SK-N-SH (cell line): ENCODE results near the gene SPATC1L. TPM values are rescaled to one million over a fixed set of nuclear protein-coding genes. Genes with fewer than 3 reads are reported as not detected.

Experiments
- CTCF ChIA-PET: fragments of 300-600, 350-600 bp; formaldehyde crosslinking; extraction: SDS; loops from one replicate; lab custom pipeline; 2021; lab: Yijun Ruan, JAX
- POLR2A ChIA-PET: fragments of 350-600 bp; sonication (Branson Sonifier 250); formaldehyde crosslinking; extraction: SDS; loops from one replicate; lab custom pipeline; 2020; ENCODE audit warnings: antibody characterized with exemption, inconsistent platforms; lab: Yijun Ruan, JAX
- DNase-seq: peaks from one replicate; pipeline ENCODE4 v3.0.0; 2012
- H2AFZ ChIP-seq: fragments of 200-600 bp; sonication (generic); 2 replicates; pipeline ENCODE4 v1.8.1; 2016; ENCODE audit warnings: antibody characterized with exemption, mild to moderate bottlenecking, low read depth
- H3F3A ChIP-seq: fragments of 200-600 bp; sonication (generic); replicated peaks from 2 replicates; pipeline ENCODE3; 2016; ENCODE audit warnings: antibody characterized with exemption, mild to moderate bottlenecking; ENCODE audit not compliant: insufficient read depth
- H3K27ac ChIP-seq, 2 experiments: fragments of 200-500 bp in 1 of 2; fragments of 200-600 bp in 1 of 2; sonication (Bioruptor generic) in 1 of 2; sonication (generic), shearing (Covaris generic) in 1 of 2; 2 replicates each; pipeline versions ENCODE4 v1.5.1 to v1.6.1; 2014 to 2016; ENCODE audit warnings: low read depth in 2 of 2, inconsistent platforms in 1 of 2, low read length in 1 of 2, mild to moderate bottlenecking in 1 of 2, mixed read lengths in 1 of 2
- H3K27me3 ChIP-seq: fragments of 200-600 bp; sonication (generic), shearing (Covaris generic); 2 replicates; pipeline ENCODE4 v1.6.1; 2016; ENCODE audit warnings: mixed run types; ENCODE audit not compliant: insufficient read depth
- H3K36me3 ChIP-seq, 2 experiments: fragments of 200-500 bp in 1 of 2; fragments of 200-600 bp in 1 of 2; sonication (Bioruptor generic) in 1 of 2; sonication (generic) in 1 of 2; replicated peaks in 1 of 2; 2 replicates each; pipeline versions ENCODE3 to v1.5.1; 2014 to 2016; ENCODE audit warnings: low read length in 1 of 2, mild to moderate bottlenecking in 1 of 2; ENCODE audit not compliant: insufficient read depth in 2 of 2, control insufficient read depth in 1 of 2
- H3K4me1 ChIP-seq, 2 experiments: fragments of 200-500 bp in 1 of 2; fragments of 200-600 bp in 1 of 2; sonication (Bioruptor generic) in 1 of 2; sonication (generic), shearing (Covaris generic) in 1 of 2; 2 replicates each; pipeline versions ENCODE4 v1.5.1 to v1.6.1; 2014 to 2016; ENCODE audit warnings: low read depth in 1 of 2, low read length in 1 of 2, mixed run types in 1 of 2; ENCODE audit not compliant: insufficient read depth in 2 of 2, control insufficient read depth in 1 of 2
- H3K4me2 ChIP-seq: fragments of 200-600 bp; sonication (generic), shearing (Covaris generic); 2 replicates; pipeline ENCODE4 v1.6.1; 2017; ENCODE audit warnings: mixed run types
- H3K4me3 ChIP-seq, 2 experiments: fragments of 200-500 bp in 1 of 2; fragments of 200-600 bp in 1 of 2; sonication (Bioruptor generic) in 1 of 2; sonication (generic), shearing (Covaris generic) in 1 of 2; 2 replicates each; pipeline versions ENCODE4 v1.5.1 to v1.8.1; 2014 to 2016; ENCODE audit warnings: low read depth in 2 of 2, inconsistent platforms in 1 of 2, low read length in 1 of 2, mild to moderate bottlenecking in 1 of 2, mixed read lengths in 1 of 2, moderate library complexity in 1 of 2
- H3K79me2 ChIP-seq: fragments of 200-600 bp; sonication (generic); 2 replicates; pipeline ENCODE4 v1.8.1; 2017; ENCODE audit warnings: mild to moderate bottlenecking; ENCODE audit not compliant: insufficient read depth
- H3K9ac ChIP-seq: fragments of 200-600 bp; sonication (generic); 2 replicates; pipeline ENCODE4 v1.6.1; 2017; ENCODE audit warnings: mixed run types
- H3K9me2 ChIP-seq: fragments of 200-600 bp; sonication (generic); 2 replicates; pipeline ENCODE4 v1.6.1; 2017; ENCODE audit warnings: mixed run types
- H3K9me3 ChIP-seq: fragments of 200-600 bp; sonication (generic); 2 replicates; pipeline ENCODE4 v1.6.1; 2017; ENCODE audit warnings: mixed run types, mild to moderate bottlenecking, moderate library complexity
- H4K20me1 ChIP-seq: fragments of 200-600 bp; sonication (generic); 2 replicates; pipeline ENCODE4 v1.6.1; 2017; ENCODE audit warnings: mild to moderate bottlenecking, mixed run types; ENCODE audit not compliant: insufficient read depth
- CHD2 ChIP-seq: fragments of 150-350 bp; IDR thresholded peaks from 2 replicates; pipeline ENCODE4 v1.6.1; 2018; ENCODE audit warnings: low read length; ENCODE audit not compliant: partially characterized antibody
- EP300 ChIP-seq, 2 experiments: IDR thresholded peaks; 2 replicates each; pipeline versions ENCODE4 v1.4.0 to v1.6.1; 2012; ENCODE audit warnings: borderline replicate concordance in 1 of 2, low read depth in 1 of 2, low read length in 1 of 2
- EZH2phosphoT487 ChIP-seq: fragments of 200-600 bp; sonication (generic); IDR thresholded peaks from 2 replicates; pipeline ENCODE4 v1.6.1; 2017; ENCODE audit warnings: low read depth, mixed run types, mild to moderate bottlenecking, antibody characterized with exemption, moderate library complexity, borderline replicate concordance
- FOSL2 ChIP-seq: IDR thresholded peaks from 2 replicates; pipeline ENCODE4 v1.4.0; 2012; ENCODE audit warnings: low read depth, mild to moderate bottlenecking, moderate library complexity, borderline replicate concordance
- FOXM1 ChIP-seq: IDR thresholded peaks from 2 replicates; pipeline ENCODE4 v1.4.0; 2012; ENCODE audit warnings: low read depth, mild to moderate bottlenecking
- GATA2 ChIP-seq: sonication (generic); formaldehyde crosslinking; IDR thresholded peaks from 2 replicates; pipeline ENCODE4 v1.5.0; 2020; ENCODE audit warnings: mild to moderate bottlenecking, missing genetic modification reagents
- MAX ChIP-seq: IDR thresholded peaks from 2 replicates; pipeline ENCODE4 v1.4.0; 2012; ENCODE audit warnings: low read depth
- MXI1 ChIP-seq: IDR thresholded peaks from 2 replicates; pipeline ENCODE4 v1.6.1; 2012; ENCODE audit warnings: mild to moderate bottlenecking, low read depth, low read length, improper control_type of control experiment
- NFIC ChIP-seq: IDR thresholded peaks from 2 replicates; pipeline ENCODE4 v1.4.0; 2012; ENCODE audit warnings: borderline replicate concordance
- NRF1 ChIP-seq: IDR thresholded peaks from 2 replicates; pipeline ENCODE4 v1.6.1; 2012; ENCODE audit warnings: low read depth, mild to moderate bottlenecking, low read length
- PBX3 ChIP-seq: IDR thresholded peaks from 2 replicates; pipeline ENCODE4; 2012
- POLR2AphosphoS5 ChIP-seq: IDR thresholded peaks from 2 replicates; pipeline ENCODE4 v1.6.1; 2012; ENCODE audit warnings: low read depth, low read length
- RAD21 ChIP-seq: IDR thresholded peaks from 2 replicates; pipeline ENCODE4 v1.6.1; 2012; ENCODE audit warnings: mild to moderate bottlenecking, low read length
- RCOR1 ChIP-seq: fragments of 150-350 bp; IDR thresholded peaks from 2 replicates; pipeline ENCODE4 v1.6.1; 2017; ENCODE audit warnings: antibody characterized with exemption, low read length
- RFX5 ChIP-seq: IDR thresholded peaks from 2 replicates; pipeline ENCODE4 v1.6.1; 2012; ENCODE audit warnings: mild to moderate bottlenecking, improper control_type of control experiment, low read length
- RXRA ChIP-seq: IDR thresholded peaks from 2 replicates; pipeline ENCODE4 v1.4.0; 2012; ENCODE audit warnings: low read depth, mild to moderate bottlenecking, borderline replicate concordance
- SMC3 ChIP-seq: IDR thresholded peaks from 2 replicates; pipeline ENCODE4 v1.6.1; 2012; ENCODE audit warnings: low read depth, low read length, improper control_type of control experiment
- TAF1 ChIP-seq: IDR thresholded peaks from 2 replicates; pipeline ENCODE4 v1.6.1; 2012; ENCODE audit warnings: low read depth, mild to moderate bottlenecking, low read length, moderate library complexity, borderline replicate concordance
- TCF12 ChIP-seq: IDR thresholded peaks from 2 replicates; pipeline ENCODE4 v1.4.0; 2012
- USF2 ChIP-seq: fragments of 150-350 bp; IDR thresholded peaks from 2 replicates; pipeline ENCODE4 v1.6.1; 2017; ENCODE audit warnings: antibody characterized with exemption, low read length, low read depth, borderline replicate concordance
- YY1 ChIP-seq: IDR thresholded peaks from 2 replicates; pipeline ENCODE4 v1.4.0; 2012; ENCODE audit warnings: low read depth, mild to moderate bottlenecking
- WGBS: methylation state at CpG from one replicate; pipeline ENCODE4 v1.1.6; 2017; ENCODE audit warnings: low lambda C conversion rate; 5-methylcytosine and 5-hydroxymethylcytosine counted together
- polyA plus RNA-seq, 3 experiments: library from polyadenylated mRNA; depleted of rRNA; stranded (reverse); fragments of >200 nt; gene quantifications; 2 replicates each; pipeline ENCODE4 v1.2.3, GENCODE V29; 2012
- TF ChIP-seq, protein P1 (sequence below): fragments of 200-600 bp; sonication (generic); IDR thresholded peaks from 2 replicates; pipeline ENCODE4 v1.6.1; 2017; ENCODE audit warnings: antibody characterized with exemption, mild to moderate bottlenecking, moderate library complexity
- TF ChIP-seq, protein P2 (sequence below): IDR thresholded peaks from 2 replicates; pipeline ENCODE4 v1.4.0; 2012; ENCODE audit warnings: low read depth, borderline replicate concordance
- TF ChIP-seq, protein P3 (sequence below): IDR thresholded peaks from 2 replicates; pipeline ENCODE4 v1.6.1; 2012; ENCODE audit warnings: mild to moderate bottlenecking, low read depth, low read length, moderate library complexity

The SPATC1L gene
- polyA plus RNA-seq, 1 of the 3 experiments (the other 2 are of a cell fraction), result 8.3 TPM

- Histone ChIP-seq H3K9ac (peak within 1 kb of the TSS; percentile 81), H3K4me3 (peak within 1 kb of the TSS; percentile 91 to 96), H3K4me2 (peak within 1 kb of the TSS; percentile 93), H3K36me3 (peaks cover 16 to 20% of the 10 kb centered on the region in 2 experiments), H3K9me2 (no peaks in the 10 kb centered on the region), H3K79me2 (peaks cover 46% of the 10 kb centered on the region), H3F3A (peaks cover 8% of the 10 kb centered on the region), H3K27ac (peak within 1 kb of the TSS; percentile 59 to 76; a peak in 3 of 4 replicates), H3K4me1 (peaks cover 12 to 22% of the 10 kb centered on the region in 2 experiments; a peak in 3 of 4 replicates), H3K9me3 (no peaks in the 10 kb centered on the region), H4K20me1 (peaks cover 8% of the 10 kb centered on the region), H2AFZ (peak within 1 kb of the TSS; percentile 84), H3K27me3 (no peaks in the 10 kb centered on the region)
- CTCF ChIA-PET, result interaction anchor here (0.7 to 1.8 kb wide), 3 partner anchors 9 to 68 kb away, joined by 3 to 7 read pairs (median 4); no protein-coding TSS in a partner anchor
- POLR2A ChIA-PET, result interaction anchor here (0.6 kb wide), 2 partner anchors 97 to 404 kb away, joined by 3 read pairs; no protein-coding TSS in a partner anchor
- peak; percentile 34 for TF ChIP-seq CHD2
- no peak for TF ChIP-seq TCF12
- no peak for TF ChIP-seq EP300 (IDR thresholded peaks at IDR 0.05; ENCODE audit: borderline replicate concordance in 1 of 2, low read depth in 1 of 2, low read length in 1 of 2)
- TF ChIP-seq NRF1, result peak; percentile 77
- TF ChIP-seq GATA2 (CRISPR knock-in tag), result no peak
- TF ChIP-seq NFIC, result no peak
- TF ChIP-seq RFX5, result no peak
- TF ChIP-seq MXI1, result peak; percentile 88
- peak; percentile 46 for TF ChIP-seq POLR2AphosphoS5
- TF ChIP-seq USF2, result no peak
- no peak for TF ChIP-seq SMC3
- no peak for TF ChIP-seq YY1
- no peak for TF ChIP-seq FOXM1
- TF ChIP-seq FOSL2, result no peak
- no peak for TF ChIP-seq RAD21
- TF ChIP-seq, protein P1, sequence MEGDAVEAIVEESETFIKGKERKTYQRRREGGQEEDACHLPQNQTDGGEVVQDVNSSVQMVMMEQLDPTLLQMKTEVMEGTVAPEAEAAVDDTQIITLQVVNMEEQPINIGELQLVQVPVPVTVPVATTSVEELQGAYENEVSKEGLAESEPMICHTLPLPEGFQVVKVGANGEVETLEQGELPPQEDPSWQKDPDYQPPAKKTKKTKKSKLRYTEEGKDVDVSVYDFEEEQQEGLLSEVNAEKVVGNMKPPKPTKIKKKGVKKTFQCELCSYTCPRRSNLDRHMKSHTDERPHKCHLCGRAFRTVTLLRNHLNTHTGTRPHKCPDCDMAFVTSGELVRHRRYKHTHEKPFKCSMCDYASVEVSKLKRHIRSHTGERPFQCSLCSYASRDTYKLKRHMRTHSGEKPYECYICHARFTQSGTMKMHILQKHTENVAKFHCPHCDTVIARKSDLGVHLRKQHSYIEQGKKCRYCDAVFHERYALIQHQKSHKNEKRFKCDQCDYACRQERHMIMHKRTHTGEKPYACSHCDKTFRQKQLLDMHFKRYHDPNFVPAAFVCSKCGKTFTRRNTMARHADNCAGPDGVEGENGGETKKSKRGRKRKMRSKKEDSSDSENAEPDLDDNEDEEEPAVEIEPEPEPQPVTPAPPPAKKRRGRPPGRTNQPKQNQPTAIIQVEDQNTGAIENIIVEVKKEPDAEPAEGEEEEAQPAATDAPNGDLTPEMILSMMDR, result no peak
- TF ChIP-seq PBX3, result no peak
- TF ChIP-seq, protein P2, sequence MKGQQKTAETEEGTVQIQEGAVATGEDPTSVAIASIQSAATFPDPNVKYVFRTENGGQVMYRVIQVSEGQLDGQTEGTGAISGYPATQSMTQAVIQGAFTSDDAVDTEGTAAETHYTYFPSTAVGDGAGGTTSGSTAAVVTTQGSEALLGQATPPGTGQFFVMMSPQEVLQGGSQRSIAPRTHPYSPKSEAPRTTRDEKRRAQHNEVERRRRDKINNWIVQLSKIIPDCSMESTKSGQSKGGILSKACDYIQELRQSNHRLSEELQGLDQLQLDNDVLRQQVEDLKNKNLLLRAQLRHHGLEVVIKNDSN, result peak; percentile 30
- TF ChIP-seq RXRA, result no peak
- peak; percentile 63 for TF ChIP-seq MAX
- peak; percentile 26; the same call in 1 of the 2 replicates for TF ChIP-seq TAF1
- TF ChIP-seq EZH2phosphoT487, result no peak
- TF ChIP-seq RCOR1, result 0 out of 2 replicates have a peak, but pooled peaks have one; percentile 24
- TF ChIP-seq, protein P3, sequence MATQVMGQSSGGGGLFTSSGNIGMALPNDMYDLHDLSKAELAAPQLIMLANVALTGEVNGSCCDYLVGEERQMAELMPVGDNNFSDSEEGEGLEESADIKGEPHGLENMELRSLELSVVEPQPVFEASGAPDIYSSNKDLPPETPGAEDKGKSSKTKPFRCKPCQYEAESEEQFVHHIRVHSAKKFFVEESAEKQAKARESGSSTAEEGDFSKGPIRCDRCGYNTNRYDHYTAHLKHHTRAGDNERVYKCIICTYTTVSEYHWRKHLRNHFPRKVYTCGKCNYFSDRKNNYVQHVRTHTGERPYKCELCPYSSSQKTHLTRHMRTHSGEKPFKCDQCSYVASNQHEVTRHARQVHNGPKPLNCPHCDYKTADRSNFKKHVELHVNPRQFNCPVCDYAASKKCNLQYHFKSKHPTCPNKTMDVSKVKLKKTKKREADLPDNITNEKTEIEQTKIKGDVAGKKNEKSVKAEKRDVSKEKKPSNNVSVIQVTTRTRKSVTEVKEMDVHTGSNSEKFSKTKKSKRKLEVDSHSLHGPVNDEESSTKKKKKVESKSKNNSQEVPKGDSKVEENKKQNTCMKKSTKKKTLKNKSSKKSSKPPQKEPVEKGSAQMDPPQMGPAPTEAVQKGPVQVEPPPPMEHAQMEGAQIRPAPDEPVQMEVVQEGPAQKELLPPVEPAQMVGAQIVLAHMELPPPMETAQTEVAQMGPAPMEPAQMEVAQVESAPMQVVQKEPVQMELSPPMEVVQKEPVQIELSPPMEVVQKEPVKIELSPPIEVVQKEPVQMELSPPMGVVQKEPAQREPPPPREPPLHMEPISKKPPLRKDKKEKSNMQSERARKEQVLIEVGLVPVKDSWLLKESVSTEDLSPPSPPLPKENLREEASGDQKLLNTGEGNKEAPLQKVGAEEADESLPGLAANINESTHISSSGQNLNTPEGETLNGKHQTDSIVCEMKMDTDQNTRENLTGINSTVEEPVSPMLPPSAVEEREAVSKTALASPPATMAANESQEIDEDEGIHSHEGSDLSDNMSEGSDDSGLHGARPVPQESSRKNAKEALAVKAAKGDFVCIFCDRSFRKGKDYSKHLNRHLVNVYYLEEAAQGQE, result no peak
- peak; percentile 97 for DNase-seq
- 0% methylated on average over 12 of the region's 77 CpGs for WGBS
Observed at GRCh38 chr21:46228345-46229051, 44.2 kb upstream of the SPATC1L start, which contains the start of gene LSS. Gene LSS, minus strand, starts transcription at chr21:46228774. Its CDS starts 29 bp downstream, at chr21:46228745.
